HG03095 (cell line): ENCODE data around the gene PRKCB.

Experiments
- ATAC-seq: cut with Tn5 transposase; IDR thresholded peaks from one replicate; pipeline ENCODE4 v1.9.1; 2021; ENCODE audit warnings: moderate library complexity; ENCODE audit not compliant: unreplicated experiment

PRKCB gene

DNA sequence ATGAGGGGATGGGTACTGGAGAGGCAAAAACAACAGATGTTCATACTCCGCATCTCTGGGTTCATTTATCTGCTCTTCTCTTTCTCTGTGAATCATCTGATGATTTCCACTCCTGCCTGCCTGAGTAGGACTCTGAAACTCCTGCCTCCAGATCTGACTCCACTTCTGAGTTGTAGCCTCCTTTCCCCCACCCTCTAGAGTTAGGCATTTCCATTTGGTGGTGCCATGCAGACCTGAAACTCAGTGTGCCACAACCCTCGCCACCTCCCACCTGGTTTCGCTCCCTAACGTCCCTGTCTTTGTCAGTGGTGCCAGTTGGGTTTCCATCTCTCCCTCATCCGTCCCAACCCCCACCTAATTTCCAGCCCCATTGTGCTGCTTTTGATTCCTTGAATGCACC is 126.2 kb downstream of the PRKCB start:
- ATAC-seq = no peak

DNA sequence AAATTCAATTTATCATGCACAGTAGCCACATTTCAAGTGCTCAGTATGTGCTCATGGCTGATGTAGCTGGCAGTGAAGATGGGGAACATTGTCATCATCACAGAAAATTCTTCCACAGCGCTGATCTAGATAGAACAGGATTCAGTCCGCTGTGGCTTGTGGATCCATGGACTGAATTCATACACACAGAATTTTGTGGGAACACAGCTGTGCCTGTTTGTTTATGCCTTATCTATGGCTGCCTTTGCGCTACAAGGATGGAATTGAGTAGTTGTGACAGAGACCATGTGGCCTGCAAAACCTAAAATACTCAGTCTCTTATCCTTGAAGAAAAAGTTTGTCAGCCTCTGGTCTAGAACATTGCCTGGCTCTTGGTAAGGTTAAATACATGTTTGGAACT is 128.4 kb downstream of the PRKCB start:
- no peak for ATAC-seq

DNA sequence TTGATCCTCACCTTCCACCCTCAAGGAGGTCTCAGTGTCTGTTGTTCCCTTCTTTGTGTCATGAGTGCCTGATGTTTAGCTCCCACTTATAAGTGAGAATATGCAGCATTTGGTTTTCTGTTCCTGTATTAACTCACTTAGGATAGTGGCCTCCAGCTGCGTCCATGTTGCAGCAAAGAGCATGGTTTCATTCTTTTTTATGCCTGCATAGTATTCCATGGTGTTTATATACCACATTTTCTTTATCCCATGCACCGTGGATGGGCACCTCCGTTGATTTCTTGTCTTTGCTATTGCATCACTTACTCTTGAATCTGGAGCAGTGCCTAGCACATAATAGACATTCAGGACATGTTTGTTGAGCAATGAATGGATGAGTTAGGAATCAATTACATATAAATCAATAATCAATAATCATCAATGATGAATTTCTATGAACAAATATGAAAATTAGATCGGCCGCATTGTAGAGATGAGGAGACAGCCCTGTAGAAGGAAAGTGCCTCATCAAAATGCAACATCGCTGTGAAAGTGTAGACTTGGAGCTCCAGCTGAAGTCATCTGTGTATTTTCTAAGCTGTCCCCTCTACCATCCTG is 129.5 kb downstream of the PRKCB start:
- ATAC-seq = no peak

DNA sequence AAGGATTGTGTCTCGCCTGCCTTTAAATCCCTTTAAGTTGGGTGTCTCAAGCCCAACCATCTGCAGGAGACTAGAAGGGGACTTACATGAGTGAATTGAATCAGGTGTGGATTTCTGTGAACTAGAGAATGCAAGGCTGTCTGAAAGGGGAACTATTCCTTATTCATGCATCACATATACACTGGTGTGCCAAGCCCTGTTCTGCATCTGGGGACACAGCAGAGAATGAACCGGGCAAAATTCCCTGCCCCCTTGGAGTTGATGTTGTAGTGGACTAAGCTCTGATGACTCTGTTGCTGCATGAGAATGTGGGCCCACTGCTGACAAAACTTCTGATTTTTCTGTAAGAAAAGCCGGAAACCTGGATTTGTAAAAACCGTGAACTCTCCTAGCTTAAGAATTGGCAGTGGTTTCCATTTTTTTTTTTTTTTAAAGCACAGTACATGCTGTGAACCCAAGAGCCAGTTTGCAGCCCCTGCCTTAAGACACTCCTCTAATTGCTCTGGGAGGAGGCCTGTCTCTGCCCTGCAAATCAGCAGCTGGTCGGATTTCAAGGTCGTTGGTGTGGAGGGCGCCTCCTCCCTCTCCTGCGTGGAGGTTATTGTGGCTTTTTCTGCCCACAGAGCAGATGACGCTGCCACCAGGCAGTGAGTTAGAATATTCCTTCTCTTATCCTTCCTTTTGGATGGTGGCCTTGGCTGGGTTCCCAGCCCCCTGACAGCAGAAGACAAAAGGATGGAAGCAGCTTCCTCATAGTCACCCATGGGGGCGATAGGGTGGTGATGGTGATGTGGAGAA is 131.0 kb downstream of the PRKCB start:
- no peak for ATAC-seq

DNA sequence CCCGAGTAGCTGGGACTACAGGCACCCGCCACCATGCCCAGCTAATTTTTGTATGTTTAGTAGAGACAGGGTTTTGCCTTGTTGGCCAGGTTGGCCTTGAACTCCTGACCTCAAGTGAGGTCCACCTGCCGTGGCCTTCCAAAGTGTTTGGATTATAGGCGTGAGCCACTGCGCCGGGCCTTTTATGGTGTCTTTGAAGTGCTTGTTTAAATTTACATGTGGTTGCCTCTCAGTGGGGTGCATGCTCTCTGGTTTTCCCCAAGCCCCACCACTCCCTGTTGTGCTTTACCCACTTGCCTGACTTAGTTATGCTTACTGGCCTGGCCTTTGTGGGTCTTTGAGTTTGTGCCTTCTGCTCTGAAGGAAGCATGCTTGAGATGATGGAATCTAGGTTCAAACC is 132.0 kb downstream of the PRKCB start:
- ATAC-seq = no peak

DNA sequence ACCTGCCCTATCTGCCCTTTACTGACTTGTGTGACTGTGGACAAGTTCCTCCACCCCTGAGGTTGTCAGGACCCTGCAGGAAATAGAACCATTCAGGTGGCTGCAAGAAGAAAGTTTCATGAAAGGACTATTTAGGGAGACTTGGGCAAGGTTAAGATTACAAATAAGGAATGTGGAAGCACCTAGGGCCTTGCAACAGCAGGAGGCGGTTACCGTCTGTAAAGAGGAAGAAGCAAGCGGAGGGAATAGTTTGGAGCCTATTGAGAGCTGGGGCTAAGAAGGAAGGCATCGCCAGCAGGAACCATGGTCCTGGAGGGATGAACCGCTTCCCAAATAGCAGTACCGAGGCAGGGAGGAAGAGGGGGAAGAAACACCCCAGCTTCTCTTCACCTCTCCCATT is 132.4 kb downstream of the PRKCB start:
- no peak for ATAC-seq

DNA sequence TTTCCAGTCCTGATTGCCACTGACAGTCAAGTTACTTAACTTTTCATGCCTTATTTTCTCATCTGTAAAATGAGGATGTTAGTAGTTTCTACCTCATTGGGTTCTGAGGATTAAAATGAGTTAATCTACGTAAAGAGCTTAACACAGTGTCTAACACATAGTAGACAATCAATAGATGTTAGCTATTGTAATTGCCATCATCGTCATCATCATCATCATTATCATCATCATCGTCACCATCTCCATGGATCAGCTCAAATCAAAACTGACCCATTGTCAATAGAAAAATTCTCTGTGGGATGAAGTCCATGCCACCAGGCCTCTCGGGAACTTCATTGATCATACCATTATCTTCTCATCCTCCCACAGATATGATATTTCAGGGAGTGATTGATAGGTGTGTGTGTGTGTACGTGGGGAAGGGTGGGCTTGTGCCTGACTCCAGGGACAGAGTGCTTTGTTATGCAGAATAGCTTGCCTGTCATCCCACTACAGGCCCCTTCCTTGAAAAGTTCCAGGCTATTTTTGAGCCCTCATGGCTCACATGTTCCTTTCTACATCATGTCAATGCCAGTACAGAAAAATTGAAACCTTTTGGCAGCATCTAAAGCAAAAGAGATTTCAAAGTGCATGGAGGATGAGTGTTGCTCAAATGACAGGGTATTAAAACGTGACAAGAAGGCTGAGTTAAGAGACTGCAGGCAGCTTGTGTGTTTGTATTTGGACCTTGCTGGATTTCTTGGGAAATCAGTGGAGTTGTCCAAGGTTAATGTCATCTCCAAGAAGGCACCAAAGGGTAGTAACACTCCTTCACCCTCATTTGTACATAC is 133.9 kb downstream of the PRKCB start:
- no peak for ATAC-seq

DNA sequence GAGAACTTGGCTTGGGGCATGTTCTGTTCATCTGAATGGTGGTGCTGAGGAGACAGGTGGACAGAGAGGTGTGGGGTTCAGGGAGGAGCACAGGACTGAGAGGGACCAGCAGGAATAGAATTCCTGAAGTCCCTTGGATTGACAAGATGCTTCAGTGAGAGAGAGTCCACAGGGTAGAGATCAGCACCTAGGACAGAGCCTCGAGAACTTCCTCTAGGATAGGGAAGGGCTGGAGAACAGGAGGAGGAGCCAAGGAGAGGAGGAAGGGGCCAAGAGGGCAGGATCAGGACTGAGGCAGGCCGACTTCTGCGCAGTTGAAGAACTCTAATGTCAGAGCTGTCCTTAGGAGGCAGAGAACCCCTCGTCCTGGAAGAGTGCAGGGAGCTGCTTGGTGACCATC is 138.4 kb downstream of the PRKCB start:
- ATAC-seq = no peak

DNA sequence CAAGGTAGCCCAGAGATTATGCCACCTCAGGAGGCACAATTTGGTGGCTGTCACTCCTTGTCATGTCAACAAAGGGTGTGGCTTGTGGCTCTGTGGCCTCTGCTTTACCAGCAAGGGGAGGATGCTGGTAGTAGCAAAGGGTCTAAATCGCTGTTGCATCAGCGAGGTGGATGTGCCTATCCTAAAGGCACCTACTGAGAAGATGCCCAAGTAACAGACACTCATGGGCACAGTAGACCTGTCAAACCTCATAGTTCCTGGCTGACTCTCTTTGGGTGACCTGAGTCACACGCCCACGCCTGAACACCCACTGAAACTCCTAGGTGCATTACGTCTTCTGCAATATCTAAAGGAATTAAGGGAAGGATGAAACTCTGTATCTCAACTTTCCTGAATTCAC is 139.5 kb downstream of the PRKCB start:
- ATAC-seq = no peak

DNA sequence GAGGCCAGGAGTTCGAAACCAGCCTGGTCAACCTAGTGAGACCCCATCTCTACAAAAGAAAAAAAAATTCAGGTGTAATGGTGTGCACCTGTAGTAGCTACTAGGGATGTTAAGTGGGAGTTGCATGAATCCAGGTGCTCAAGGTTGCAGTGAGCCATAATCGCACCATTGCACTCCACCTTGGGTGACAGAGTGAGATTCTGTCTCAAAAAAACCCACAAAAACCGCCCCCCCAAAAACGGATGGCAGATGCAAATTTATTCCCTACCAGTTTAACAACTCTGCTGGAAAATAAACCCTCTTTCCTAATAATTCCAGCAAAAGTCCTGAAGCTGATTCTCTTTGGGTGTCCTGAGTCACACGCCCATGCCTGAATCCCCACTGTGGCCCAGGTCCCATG is 140.3 kb downstream of the PRKCB start:
- ATAC-seq = no peak

DNA sequence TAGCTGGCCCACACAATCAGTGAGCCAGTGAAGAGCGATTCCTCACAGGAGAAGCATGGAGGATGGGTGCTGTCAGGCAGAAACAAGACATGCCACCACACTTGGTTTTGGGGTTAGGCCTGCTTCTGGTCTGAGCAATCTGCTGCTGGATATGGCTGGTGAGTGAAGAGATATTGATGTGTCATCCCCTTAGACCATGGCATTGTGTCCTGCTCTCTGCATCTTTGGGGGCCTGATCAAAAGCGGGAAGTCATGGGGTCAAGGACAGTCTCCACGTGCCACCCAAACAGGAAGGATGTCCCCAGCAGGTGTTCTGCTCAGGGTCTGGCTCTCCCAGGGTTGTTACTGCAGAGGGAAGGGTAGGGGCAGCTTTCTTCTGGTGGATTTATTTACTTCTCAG is 140.7 kb downstream of the PRKCB start:
- ATAC-seq = no peak

DNA sequence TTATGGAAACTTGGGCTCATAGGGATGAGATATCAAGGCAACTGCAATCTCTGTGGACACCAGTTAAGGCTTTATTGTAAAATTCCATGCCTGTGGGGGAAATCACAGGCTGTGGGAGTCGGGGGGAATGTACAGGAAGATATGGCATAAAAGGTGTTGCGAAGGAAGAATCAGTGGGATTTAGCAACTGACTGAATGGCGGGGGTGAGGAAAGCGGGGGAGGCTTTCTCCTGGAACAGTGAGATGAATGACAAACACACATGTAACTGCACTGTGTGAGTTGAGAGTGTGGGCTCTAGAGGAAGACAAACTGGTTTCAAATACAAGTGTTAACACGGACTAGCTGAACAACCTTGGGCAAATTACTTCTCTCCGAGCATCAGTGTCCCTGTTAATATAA is 143.7 kb downstream of the PRKCB start:
- no peak for ATAC-seq

DNA sequence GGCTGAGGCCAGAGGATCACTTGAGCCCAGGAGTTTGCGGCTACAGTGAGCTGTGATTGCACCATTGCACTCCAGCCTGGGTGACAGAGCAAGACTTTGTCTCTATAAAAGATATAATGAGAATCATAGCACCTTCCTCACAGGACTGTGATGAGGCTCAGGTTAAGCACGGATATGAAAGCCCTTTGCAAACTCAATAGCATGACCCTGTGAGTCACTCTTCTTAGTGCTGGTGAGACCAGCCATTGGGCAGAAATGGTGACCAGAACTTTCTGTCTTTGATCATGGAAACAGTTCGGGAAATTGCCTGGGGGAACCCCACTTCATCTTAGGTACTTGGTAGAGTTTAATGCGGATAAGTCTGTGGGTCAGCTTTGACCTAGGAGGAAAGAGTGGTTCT is 144.2 kb downstream of the PRKCB start:
- no peak for ATAC-seq

DNA sequence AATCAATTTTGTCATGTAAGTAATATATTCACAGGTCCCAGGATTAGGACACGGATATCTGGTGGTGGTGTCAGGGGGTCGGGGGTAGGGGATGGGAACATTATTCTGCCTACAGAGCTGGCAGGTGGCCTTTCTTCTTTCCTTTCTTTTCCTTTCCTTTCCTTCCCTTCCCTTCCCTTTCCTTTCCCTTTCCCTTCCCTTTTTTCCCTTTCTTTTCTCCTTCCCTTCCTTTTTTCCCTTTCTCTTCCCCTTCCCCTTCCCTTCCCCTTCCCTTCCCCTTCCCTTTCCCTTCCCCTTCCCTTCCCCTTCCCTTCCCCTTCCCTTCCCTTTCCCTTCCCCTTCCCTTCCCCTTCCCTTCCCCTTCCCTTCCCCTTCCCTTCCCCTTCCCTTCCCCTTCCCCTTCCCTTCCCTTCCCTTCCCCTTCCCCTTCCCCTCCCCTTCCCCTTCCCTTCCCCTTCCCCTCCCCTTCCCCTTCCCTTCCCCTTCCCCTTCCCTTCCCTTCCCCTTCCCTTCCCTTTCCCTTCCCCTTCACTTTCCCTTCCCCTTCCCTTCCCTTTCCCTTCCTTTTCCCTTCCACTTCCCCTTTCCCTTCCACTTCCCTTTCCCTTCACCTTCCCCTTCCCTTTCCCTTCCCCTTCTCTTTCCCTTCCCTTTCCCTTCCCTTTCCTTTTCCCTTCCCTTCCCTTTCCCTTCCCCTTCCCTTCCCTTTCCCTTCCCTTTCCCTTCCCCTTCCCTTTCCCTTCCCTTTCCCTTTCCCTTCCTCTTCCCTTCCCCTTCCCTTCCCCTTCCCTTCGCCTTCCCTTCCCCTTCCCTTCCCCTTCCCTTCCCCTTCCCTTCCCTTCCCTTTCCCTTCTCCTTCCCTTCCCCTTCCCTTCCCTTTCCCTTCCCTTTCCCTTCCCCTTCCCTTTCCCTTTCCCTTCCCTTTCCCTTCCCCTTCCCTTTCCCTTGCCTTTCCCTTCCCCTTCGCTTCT is 145.9 kb downstream of the PRKCB start:
- ATAC-seq = no peak

DNA sequence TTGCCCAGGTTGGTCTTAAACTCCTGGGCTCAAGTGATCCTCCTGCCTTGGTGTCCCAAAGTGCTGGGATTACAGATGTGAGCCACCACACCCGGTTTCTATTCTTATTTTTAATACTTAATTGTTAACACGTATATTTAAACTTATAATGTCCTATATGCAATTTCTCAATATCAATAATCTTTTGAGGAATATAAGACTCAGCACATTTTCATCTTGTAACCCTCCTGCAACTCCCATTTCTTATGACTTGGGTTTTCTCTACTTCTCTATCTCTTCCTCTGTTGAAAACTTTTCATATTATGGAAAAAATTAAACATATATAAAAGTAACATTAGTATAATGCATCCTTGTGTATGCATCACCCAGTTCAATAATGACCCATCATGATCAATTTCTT is 150.7 kb downstream of the PRKCB start:
- ATAC-seq = no peak

DNA sequence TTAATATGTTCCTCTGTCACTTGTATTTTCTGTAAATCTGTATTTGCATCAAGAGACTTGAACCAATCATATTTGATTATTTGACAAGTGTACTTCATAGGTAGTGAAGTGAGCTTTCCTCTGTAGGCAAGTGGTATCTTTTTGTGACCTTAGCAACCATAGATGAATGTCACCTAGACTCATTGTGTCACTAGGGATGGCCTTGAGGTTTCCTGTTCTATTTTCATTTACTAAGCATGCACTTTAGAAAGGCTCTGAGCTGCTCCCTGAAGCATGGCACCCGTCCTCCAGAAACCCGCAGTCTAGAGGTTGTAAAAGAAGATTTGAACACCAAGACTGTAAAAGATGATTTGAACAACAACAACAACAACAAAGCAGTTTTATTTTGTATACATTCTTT is 151.7 kb downstream of the PRKCB start:
- ATAC-seq = peak; percentile 97

DNA sequence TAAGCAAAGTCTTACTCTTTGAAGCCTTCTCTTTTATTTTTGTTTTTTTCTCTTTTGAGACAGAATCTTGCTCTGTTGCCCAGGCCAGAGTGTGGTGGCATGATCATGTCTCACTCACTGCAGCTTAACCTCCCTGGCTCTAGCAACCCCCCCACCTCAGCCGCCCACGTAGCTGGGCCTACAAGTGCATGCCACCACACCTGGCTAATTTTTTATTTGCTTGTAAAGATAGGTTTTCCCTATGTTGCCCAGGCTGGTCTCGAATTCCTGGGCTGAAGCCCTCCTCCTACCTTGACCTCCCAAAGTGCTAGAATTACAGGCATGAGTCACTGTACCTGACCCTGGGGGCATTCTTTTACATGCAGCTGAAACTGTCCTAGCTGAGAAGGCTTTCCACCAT is 154.7 kb downstream of the PRKCB start:
- ATAC-seq = no peak

DNA sequence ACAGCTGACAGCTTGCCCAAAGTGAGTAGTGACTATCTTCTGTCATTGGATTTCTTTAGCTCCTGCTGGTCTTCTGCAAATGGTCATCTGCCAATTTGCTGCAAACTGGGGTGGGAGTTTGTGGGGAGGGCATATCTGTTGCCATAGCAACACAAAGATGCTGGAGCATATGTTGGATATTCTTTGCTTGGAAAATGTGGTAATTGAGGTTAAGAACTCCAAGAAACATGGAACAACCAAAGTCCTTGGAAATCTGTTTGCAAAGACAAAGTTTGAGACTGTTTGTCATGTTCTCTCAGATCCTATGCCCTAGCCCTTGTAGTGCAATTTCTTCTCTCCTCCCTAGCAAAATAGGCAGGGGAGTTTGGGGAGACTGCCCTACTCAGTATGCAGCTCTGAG is 155.3 kb downstream of the PRKCB start:
- ATAC-seq = no peak

DNA sequence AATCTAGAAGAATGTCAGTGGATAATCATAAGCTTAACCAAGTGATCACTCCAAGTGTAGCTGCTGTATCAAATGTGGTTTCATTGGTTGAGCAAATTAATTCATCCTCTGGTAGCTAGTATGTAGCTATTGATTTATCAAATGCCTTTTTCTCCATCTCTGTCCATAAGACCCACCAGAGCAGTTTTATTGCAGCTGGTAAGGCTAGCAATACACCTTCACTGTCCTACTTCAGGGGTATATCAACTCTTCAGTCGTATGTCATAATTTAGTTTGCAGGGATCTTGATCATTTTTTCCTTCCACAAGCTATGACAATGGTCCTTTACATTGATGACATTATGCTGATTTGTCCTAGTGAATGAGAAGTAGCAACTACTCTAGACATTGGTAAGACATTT is 158.8 kb downstream of the PRKCB start:
- ATAC-seq = no peak

DNA sequence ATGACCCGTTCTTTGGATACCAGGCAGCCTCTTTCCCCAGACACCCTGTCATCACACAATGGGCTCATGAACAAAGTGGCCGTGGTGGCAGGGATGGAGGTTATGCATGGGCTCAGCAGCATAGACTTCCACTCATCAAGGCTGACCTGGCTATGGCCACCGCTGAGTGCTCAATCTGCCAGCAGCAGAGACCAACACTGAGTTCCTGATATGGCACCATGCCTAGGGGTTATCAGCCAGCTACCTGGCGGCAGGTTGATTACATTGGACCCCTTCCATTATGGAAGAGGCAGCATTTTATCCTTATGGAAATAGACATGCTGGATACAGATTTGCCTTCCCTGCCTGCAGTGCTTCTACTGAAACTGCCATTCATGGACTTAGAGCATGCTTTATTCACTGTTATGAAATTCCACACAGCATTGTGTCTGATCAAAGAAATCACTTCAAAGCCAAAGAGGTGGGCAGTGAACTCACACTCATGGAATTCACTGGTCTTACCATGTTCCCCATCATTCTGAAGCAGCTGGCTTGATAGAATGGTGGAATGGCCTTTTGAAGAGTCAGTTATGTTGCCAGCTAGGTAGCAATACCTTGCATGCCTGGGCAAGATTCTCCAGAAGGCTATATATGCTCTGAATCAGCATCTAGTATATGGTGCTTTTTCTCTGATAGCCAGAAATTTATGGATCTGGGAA is 160.6 kb downstream of the PRKCB start:
- ATAC-seq = no peak
